ENCODE data around the gene SMAD5.

Gene SMAD5

GRCh38 chr5:136159457-136159856 is 26.8 kb downstream of the SMAD5 start:
- no peak for DNase-seq

- DNase-seq: no peak
Observed at GRCh38 chr5:136162008-136162407, 29.4 kb downstream of the SMAD5 start.

- no peak for DNase-seq
Observed at GRCh38 chr5:136164226-136164625, 31.6 kb downstream of the SMAD5 start.

GRCh38 chr5:136166909-136167308 is 34.3 kb downstream of the SMAD5 start:
- no peak for DNase-seq

- no peak for DNase-seq
Observed at GRCh38 chr5:136169218-136169617, 36.6 kb downstream of the SMAD5 start.

- DNase-seq: peak; percentile 44
Observed at GRCh38 chr5:136174021-136174659, 41.5 kb downstream of the SMAD5 start.

- no peak for DNase-seq
Observed at GRCh38 chr5:136182618-136183017, 50.0 kb downstream of the SMAD5 start.

- no peak for DNase-seq
Observed at GRCh38 chr5:136185974-136186665, 53.5 kb downstream of the SMAD5 start.

- no peak for DNase-seq
Observed at GRCh38 chr5:136186796-136187195, 54.2 kb downstream of the SMAD5 start.

- DNase-seq: no peak
Observed at GRCh38 chr5:136188859-136189258, 56.2 kb downstream of the SMAD5 start.

GRCh38 chr5:136190091-136190720 is 57.6 kb downstream of the SMAD5 start:
- no peak for DNase-seq

GRCh38 chr5:136190904-136191303 is 58.3 kb downstream of the SMAD5 start:
- no peak for DNase-seq

- DNase-seq: no peak
Observed at GRCh38 chr5:136191304-136192014, 58.8 kb downstream of the SMAD5 start.

GRCh38 chr5:136192015-136192525 is 59.4 kb downstream of the SMAD5 start:
- DNase-seq: no peak

GRCh38 chr5:136192526-136193321 is 60.1 kb downstream of the SMAD5 start, which contains the start of gene SMIM32:
TSS of gene SMIM32 (minus strand) at chr5:136193162. CDS start at chr5:136192524, 638 bp downstream.
- no peak for DNase-seq

GRCh38 chr5:136193322-136193935 is 60.8 kb downstream of the SMAD5 start:
- DNase-seq: no peak

GRCh38 chr5:136194576-136194975 is 61.9 kb downstream of the SMAD5 start:
- DNase-seq: no peak

GRCh38 chr5:136195971-136196820 is 63.6 kb downstream of the SMAD5 start:
- no peak for DNase-seq

GRCh38 chr5:136197462-136198142 is 65.0 kb downstream of the SMAD5 start:
- no peak for DNase-seq

- no peak for DNase-seq
Observed at GRCh38 chr5:136198453-136198852, 65.8 kb downstream of the SMAD5 start.
